MM.1S (cell line): ENCODE data around the gene LSM4.

Source experiments
- EZH2 ChIP-seq: fragments of 300-600 bp; sonication (generic); optimal IDR thresholded peaks from 2 replicates; pipeline ENCODE3; 2017; ENCODE audit warnings: low read depth, mild to moderate bottlenecking, antibody characterized with exemption, low read length, mixed read lengths
- EZH2phosphoT487 ChIP-seq: fragments of 300-600 bp; sonication (generic); IDR thresholded peaks from 2 replicates; pipeline ENCODE4 v1.6.1; 2018; ENCODE audit warnings: antibody characterized with exemption, low read length
- TF ChIP-seq, protein P1 (sequence below): fragments of 300-600 bp; sonication (generic); IDR thresholded peaks from 2 replicates; pipeline ENCODE4 v1.5.1; 2016; ENCODE audit warnings: antibody characterized with exemption, low read length, mixed read lengths

DNA sequence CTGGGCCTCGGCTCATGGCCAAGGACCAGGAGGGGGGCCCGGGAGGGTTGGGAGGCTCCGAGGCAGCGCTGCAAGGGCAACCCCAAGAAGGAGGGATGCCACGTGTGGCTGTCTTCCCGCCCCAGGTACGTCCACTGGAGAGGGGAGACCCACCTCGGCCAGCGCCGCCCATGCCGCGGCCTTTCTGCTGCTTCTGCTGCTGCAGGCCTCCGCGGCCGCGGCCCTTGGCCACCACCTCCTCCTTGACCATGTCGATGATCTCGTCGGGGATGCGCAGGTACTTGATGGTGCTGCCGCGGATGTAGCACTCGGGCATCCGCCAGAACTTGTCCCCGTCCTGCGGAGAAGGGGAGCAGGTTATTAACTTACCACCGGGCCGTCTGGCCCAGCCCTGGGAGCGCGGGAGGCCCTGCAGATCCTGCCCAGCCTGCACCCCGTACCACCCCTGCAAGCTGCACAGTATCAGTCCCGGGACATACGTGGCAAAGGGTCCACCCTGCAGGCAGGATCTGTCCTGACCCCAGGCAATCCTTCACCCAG lies 13.3 kb downstream of the LSM4 start:
- TF ChIP-seq EZH2, result no peak
- TF ChIP-seq, protein P1, sequence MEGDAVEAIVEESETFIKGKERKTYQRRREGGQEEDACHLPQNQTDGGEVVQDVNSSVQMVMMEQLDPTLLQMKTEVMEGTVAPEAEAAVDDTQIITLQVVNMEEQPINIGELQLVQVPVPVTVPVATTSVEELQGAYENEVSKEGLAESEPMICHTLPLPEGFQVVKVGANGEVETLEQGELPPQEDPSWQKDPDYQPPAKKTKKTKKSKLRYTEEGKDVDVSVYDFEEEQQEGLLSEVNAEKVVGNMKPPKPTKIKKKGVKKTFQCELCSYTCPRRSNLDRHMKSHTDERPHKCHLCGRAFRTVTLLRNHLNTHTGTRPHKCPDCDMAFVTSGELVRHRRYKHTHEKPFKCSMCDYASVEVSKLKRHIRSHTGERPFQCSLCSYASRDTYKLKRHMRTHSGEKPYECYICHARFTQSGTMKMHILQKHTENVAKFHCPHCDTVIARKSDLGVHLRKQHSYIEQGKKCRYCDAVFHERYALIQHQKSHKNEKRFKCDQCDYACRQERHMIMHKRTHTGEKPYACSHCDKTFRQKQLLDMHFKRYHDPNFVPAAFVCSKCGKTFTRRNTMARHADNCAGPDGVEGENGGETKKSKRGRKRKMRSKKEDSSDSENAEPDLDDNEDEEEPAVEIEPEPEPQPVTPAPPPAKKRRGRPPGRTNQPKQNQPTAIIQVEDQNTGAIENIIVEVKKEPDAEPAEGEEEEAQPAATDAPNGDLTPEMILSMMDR, result no peak
- TF ChIP-seq EZH2phosphoT487, result no peak
